ENCODE measurements around the gene GDPD2.

GDPD2 gene

DNA sequence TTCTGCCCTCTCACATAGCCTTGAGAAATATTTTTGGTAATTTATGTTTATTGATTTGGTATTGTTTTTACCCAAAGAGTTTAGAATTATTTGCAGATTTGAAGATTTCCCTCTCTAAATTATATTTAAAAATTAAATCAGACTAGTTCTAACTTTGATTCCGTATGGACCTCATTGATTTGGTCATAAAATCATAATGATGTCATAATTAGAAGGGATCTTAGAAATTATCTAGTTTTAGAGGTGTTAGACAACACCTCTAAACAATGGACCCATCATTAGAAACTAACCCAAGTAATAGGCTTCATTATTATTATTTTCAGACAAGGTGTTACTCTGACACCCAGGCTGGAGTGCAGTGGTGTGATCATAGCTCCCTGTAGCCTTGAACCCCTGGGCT lies 45.6 kb downstream of the GDPD2 start (continued):
- TF ChIP-seq CSDC2 (CRISPR knock-in tag; IDR thresholded peaks at IDR 0.05) (no peak), ZFP3 (CRISPR knock-in tag; IDR thresholded peaks at IDR 0.05) (no peak), ZFP30 (CRISPR knock-in tag; IDR thresholded peaks at IDR 0.05) (no peak), TOX (CRISPR knock-in tag; IDR thresholded peaks at IDR 0.05; ENCODE audit: borderline replicate concordance) (no peak), RARB (CRISPR knock-in tag; IDR thresholded peaks at IDR 0.05) (no peak)

GRCh38 chrX:70470850-70471289 lies 47.8 kb downstream of the GDPD2 start:
- no peak for ATAC-seq

More at GRCh38 chrX:70470850-70471289, 47.8 kb downstream of the GDPD2 start:
- TF ChIP-seq CREB5 (CRISPR knock-in tag; IDR thresholded peaks at IDR 0.05; ENCODE audit: low read depth): no peak
- TF ChIP-seq, protein P1, sequence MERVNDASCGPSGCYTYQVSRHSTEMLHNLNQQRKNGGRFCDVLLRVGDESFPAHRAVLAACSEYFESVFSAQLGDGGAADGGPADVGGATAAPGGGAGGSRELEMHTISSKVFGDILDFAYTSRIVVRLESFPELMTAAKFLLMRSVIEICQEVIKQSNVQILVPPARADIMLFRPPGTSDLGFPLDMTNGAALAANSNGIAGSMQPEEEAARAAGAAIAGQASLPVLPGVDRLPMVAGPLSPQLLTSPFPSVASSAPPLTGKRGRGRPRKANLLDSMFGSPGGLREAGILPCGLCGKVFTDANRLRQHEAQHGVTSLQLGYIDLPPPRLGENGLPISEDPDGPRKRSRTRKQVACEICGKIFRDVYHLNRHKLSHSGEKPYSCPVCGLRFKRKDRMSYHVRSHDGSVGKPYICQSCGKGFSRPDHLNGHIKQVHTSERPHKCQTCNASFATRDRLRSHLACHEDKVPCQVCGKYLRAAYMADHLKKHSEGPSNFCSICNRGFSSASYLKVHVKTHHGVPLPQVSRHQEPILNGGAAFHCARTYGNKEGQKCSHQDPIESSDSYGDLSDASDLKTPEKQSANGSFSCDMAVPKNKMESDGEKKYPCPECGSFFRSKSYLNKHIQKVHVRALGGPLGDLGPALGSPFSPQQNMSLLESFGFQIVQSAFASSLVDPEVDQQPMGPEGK (CRISPR knock-in tag; IDR thresholded peaks at IDR 0.05; ENCODE audit: borderline replicate concordance): no peak
- no peak for TF ChIP-seq SNAI2 (CRISPR knock-in tag; IDR thresholded peaks at IDR 0.05)
- TF ChIP-seq TCF4 (CRISPR knock-in tag; IDR thresholded peaks at IDR 0.05; ENCODE audit: borderline replicate concordance): no peak
- no peak for TF ChIP-seq PPARA (CRISPR knock-in tag; IDR thresholded peaks at IDR 0.05; ENCODE audit: borderline replicate concordance)
- no peak for TF ChIP-seq TOX (CRISPR knock-in tag; IDR thresholded peaks at IDR 0.05; ENCODE audit: borderline replicate concordance)
- no peak for TF ChIP-seq TSHZ2 (CRISPR knock-in tag; IDR thresholded peaks at IDR 0.05)
- TF ChIP-seq BACH2 (CRISPR knock-in tag; IDR thresholded peaks at IDR 0.05; ENCODE audit: borderline replicate concordance): no peak
- TF ChIP-seq ZNF70 (CRISPR knock-in tag; IDR thresholded peaks at IDR 0.05): no peak
- TF ChIP-seq RARB (CRISPR knock-in tag; IDR thresholded peaks at IDR 0.05): no peak
- no peak for TF ChIP-seq ISL1 (CRISPR knock-in tag; IDR thresholded peaks at IDR 0.05)
- no peak for TF ChIP-seq ZFP30 (CRISPR knock-in tag; IDR thresholded peaks at IDR 0.05)
- no peak for TF ChIP-seq CSRNP3 (CRISPR knock-in tag; IDR thresholded peaks at IDR 0.05)
- no peak for TF ChIP-seq ARNTL (CRISPR knock-in tag; IDR thresholded peaks at IDR 0.05; ENCODE audit: borderline replicate concordance, low read depth)
- no peak for TF ChIP-seq CSDC2 (CRISPR knock-in tag; IDR thresholded peaks at IDR 0.05)
- no peak for TF ChIP-seq POU6F1 (CRISPR knock-in tag; IDR thresholded peaks at IDR 0.05; ENCODE audit: borderline replicate concordance, low read depth)
- TF ChIP-seq ZC3H10 (CRISPR knock-in tag; IDR thresholded peaks at IDR 0.05): no peak
- no peak for TF ChIP-seq ZNF8 (CRISPR knock-in tag; IDR thresholded peaks at IDR 0.05)
- TF ChIP-seq ZNF565 (CRISPR knock-in tag; conservative IDR thresholded peaks at IDR 0.05; ENCODE audit: low read depth): no peak
